GM18907 (cell line): ENCODE measurements around the gene GRAMD2B.
"Not testable (repeated sequence)": the region's sequence is repeated elsewhere in the genome, so short reads cannot be mapped to it uniquely, and the experiment has no call there.

Experiments
- ATAC-seq: cut with Tn5 transposase; IDR thresholded peaks from one replicate; pipeline ENCODE4 v1.9.1; 2021; ENCODE audit warnings: mild to moderate bottlenecking, moderate library complexity; ENCODE audit not compliant: unreplicated experiment

GRAMD2B gene

GRCh38 chr5:126508962-126509279 lies 85.7 kb downstream of the GRAMD2B start:
- no peak for ATAC-seq

GRCh38 chr5:126509339-126509738 lies 86.1 kb downstream of the GRAMD2B start:
- no peak for ATAC-seq

GRCh38 chr5:126511961-126512360 lies 88.8 kb downstream of the GRAMD2B start:
- ATAC-seq = no peak

DNA sequence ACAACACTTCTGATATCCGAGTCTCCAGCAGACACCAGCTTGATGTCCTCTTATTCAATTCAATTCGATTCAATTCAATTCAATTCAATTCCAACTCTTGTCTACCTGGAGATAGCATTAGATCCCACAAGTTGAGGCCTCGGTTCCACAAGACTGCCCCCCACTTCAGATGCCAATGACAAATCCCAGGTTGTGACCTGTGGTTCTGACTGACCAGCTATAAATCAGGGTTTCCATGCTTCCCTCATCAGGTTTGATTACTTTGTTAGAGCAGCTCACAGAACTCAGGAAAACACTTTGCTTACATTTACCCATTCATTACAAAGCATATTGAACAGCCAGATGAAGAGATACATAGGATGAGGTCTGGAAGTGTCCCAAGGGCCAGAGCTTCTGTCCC lies 89.2 kb downstream of the GRAMD2B start:
- no peak for ATAC-seq

GRCh38 chr5:126513302-126513701 lies 90.1 kb downstream of the GRAMD2B start:
- no peak for ATAC-seq

DNA sequence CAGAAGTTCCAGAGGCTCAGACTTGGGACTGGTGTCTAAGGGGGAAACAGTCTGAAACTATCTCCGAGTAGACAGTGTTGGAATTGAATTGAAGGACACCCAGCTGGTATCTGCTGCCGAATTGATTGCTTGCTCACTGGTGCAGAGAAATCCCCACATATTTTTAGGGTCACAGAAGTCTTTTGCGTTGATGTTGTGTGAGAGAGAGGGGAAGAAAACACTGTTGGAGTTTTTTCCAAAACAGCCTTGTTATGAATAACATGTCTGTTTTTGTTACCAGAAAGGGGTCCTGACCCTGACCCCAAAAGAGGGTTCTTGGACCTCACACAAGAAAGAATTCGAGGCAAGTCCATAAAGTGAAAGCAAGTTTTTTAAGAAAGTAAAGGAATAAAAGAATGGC lies 90.5 kb downstream of the GRAMD2B start:
- no peak for ATAC-seq

DNA sequence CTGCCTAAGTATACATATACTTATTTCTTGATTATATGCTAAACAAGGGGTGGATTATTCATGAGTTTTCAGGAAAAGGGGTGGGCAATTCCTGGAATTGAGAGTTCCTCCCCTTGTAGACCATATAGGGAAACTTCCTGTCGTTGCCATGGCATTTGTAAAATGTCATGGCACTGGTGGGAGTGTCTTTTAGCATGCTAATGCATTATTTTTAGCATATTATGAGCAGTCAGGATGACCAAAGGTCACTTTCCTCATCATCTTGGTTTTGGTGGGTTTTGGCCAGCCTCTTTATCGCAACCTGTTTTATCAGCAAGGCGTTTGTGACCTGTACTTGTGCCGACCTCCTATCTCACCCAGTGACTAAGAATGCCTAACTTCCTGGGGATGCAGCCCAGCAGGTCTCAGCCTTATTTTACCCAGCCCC lies 90.9 kb downstream of the GRAMD2B start:
- ATAC-seq = no peak

DNA sequence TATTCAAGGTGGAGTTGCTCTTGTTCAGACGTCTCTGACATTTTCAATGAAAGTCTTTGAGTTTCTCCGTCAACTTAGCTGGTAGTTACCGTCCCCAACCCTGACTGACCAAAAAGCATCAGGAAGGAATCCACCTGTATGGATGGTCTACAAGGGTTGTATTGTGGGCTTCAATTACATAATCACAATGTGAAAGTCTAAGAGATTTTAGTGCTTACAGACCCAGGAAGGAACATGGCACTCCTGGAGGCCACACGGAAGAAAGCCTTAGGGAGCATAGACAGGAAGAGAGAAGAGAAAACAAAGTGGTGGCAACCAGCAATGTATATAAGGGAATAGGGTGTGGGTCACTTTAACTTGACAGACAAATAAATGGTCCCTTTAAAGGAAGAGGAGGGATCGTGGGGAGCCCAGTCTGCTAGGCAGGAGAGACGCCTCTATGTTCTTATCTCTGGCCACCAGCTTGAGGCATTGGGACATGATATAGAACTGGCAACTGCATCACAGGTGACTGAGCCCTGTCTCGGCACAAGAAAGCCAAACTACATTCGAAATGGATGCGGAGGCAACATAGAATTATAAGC lies 91.4 kb downstream of the GRAMD2B start:
- no peak for ATAC-seq

DNA sequence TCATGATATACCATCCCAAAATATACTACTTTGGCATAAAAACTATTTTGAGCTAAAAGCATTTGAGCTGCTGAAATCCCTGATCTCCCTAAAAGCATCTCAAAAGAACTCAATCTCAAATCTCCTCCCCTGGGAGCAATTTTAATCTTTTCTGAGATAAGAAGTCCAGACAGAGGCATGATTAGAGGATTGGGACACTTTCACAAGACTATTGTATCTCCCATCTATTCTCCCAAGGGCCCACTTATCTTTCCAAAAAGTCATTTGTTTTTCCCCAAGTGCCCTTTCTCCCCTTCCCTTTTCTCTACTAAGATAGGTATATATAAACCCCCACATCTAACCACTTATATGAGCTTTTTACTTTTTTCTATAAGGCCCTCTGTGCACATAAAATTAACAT lies 92.1 kb downstream of the GRAMD2B start:
- no peak for ATAC-seq

DNA sequence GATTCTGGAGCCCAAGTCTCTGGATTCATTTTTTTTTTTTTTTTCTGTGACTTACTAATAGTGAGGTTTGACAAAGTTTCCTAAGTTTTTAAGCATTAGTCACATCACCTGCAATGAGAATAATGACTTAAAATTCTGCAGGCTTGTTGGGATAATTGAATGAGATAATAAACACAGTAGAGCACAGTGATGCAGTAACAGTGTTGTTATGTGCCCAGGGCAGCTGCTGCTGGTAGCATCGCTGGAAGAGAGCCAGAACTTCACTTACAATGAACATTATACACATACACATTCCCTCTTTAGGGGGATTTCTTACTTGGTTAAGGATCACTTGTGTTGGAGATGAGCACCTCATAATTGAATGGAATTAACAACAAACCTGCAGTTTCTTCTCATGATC lies 92.9 kb downstream of the GRAMD2B start:
- ATAC-seq = no peak

- no peak for ATAC-seq
Observed at GRCh38 chr5:126516852-126517251, 93.6 kb downstream of the GRAMD2B start.

- ATAC-seq = not testable (repeated sequence)
Observed at GRCh38 chr5:126519223-126519622, 96.0 kb downstream of the GRAMD2B start.

DNA sequence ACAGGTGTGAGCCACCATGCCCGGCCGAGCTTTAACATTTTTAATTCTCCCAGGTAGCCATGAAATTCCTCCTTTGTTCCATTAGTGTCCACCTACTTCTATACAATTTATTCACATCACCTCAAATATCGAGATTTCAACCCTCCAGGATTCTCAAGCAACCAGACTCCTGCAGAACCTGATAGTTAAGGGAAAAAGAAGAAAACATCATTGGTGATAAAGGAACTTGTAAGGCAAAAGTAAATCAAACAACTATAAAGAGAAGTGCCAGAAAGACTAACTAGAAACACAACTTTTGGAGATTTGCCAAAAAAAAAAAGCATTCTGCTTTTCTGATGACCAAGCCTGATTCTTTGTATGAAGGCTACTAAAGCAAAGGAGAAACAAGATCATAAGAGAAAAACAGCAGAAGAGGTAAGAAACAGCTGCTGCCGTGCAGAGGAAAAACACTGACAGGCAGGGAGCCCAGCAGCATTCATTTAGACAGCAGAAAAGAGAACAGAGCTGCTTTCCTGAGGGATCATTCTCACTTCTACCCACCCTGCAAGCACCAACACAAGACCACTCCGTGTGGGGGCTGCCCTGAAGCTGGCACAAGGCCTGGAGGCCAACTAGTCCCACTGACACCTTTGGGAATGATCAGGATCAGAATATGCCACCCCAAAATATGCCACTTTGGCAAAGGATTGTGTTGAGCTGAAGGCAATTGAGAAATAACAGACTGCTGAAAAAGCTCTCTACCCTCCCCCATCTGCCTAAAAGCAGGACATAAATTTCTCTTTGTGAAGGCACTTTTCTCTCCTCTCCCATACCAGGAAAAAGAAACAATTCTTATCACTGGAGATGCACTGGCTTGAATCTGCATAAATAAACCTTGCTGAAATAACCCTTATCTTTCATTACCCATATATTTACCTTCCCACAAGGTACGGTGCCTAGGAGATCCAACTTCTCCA lies 96.7 kb downstream of the GRAMD2B start:
- no peak for ATAC-seq

- no peak for ATAC-seq
Observed at GRCh38 chr5:126520593-126520953, 97.4 kb downstream of the GRAMD2B start.

GRCh38 chr5:126521130-126521529 lies 97.9 kb downstream of the GRAMD2B start:
- no peak for ATAC-seq

GRCh38 chr5:126523818-126524510 lies 100.8 kb downstream of the GRAMD2B start:
- no peak for ATAC-seq

- ATAC-seq = no peak
Observed at GRCh38 chr5:126525630-126526245, 102.5 kb downstream of the GRAMD2B start.

DNA sequence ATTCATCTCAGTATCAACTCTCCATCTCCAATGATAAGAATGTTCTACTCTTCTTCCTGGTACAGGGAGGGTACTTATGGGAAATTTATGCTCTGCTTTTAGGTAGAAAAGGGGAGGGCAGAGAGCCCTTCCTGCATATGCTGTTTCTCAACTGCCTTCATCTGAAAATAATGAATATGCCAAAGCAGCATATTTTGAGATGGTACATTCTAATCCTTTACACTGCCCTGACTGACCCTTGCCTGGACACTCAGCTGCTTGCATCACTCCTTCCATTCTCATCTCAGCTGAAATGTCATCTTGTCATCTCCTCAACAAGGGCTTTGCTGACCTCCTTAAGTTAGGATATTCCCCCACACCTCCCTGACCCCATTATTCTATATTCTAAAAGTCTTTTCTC lies 103.3 kb downstream of the GRAMD2B start:
- ATAC-seq = no peak

DNA sequence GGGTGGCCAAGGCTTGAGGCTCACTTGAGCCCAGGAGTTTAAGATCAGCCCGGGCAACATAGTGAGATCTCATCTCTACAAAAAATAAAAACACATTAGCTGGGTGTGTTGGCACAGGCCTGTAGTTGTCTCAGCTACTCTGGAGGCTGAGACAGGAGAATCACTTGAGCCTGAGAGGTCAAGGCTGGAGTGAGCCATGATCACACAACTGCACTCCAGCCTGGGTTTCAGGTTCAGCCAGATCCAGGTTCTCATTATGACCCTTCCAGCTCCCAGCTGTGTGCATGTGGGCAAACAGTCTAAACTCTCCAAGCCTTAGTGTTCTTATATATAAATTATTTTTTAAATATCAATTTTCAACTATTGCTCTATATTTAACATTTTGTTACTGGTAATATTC lies 103.9 kb downstream of the GRAMD2B start:
- ATAC-seq = no peak

GRCh38 chr5:126527892-126528291 lies 104.7 kb downstream of the GRAMD2B start:
- no peak for ATAC-seq

DNA sequence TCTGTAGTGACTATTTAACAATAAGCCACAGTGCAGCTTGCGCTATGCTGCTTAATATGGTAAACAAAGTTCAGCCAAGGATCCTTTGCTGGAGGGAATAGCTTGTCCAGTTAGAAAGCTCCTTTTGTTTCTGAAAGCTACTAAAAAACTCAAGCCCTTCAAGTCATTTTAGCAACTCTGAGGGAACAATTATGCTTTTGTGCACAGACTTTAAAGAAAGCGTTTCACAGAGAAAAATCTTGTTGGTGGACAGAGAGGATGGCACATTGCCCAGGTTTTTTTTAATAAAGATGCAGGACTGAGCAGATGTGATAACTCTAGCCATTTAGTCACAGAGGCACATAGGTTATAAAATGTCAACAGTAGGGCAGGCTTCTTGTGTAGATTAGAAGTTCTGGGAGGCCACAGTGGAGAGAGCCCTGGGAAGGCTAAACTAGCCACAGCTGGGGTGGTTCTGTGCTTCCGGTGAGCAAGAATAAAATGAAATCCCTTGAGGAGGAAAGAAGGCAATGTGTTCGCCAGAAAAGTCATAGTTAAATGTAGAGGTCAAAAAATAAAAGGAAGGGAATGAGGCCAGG lies 108.4 kb downstream of the GRAMD2B start:
- no peak for ATAC-seq
